Measurements from ENCODE around the gene GLS. TPM values are rescaled to one million over a fixed set of nuclear protein-coding genes. Genes with fewer than 3 reads are reported as not detected.

GLS gene
- total and polyA plus RNA-seq, 11 donors, result 19.1 to 94.5 (median 47.6) TPM

DNA sequence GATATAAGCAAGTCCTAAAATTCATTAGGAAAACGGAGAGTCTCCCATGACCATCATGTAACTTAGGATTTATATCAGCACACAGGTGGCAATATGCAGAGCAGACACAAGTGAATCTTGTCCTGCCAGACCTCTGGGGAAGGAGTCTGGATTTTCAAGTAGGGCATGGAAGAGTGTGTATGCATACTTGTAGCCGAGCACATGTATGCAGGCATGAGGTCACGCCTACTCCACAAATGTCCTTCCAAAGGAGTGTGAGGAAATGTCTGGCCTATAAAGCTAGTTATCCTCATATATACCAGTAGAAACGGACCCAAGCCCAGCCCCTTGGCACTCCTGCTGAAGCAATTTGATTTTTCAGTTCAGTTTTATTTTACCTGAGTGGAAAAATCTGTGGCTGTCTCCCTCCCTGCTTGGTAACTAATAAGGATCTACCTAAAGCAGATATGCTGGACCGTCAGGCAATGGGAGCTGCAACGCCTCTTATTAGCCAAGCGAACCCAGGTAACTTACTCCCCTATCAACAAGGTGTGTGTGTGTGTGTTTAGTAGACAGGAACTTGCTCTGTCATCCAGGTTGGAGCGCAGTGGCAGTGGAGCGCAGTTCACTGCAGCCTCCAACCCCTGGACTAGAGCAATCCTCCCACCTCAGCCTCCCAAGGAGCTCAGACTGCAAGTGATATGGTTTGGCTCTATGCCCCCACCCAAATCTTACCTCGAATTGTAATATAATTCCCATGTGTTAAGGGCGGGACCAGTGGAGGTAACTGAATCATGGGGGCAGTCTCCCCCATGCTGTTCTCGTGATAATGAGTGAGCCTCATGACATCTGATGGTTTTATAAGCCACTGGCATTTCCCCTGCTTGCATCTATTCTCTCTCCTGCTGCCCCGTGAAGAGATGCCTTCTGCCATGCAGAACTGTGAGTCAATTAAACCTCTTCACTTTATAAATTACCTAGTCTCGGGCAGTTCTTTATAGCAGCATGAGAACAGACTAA, 130.6 kb downstream of the GLS start:
- intact Hi-C loops (cut with DNase I), result loop anchor here in 1 of 10 donors (5.0 kb wide), 1 partner anchor 229 kb away; no protein-coding TSS in a partner anchor
- Histone ChIP-seq H3K27me3 (no peaks in the 10 kb centered on the region), H3K36me3 (peaks cover 0 to 69% (median 46%) of the 10 kb centered on the region in 9 donors), H3K27ac (peak overlapping the region in 1 of 12 donors; percentile 97), H3K4me3 (peak overlapping the region in 5 of 12 donors; percentile 3 to 94 (median 81)), H3K4me1 (peaks cover 0 to 84% (median 30%) of the 10 kb centered on the region in 12 donors), H3K9me3 (no peaks in the 10 kb centered on the region)
- no peak for TF ChIP-seq POLR2A (IDR thresholded peaks at IDR 0.05)
- TF ChIP-seq, protein P1, sequence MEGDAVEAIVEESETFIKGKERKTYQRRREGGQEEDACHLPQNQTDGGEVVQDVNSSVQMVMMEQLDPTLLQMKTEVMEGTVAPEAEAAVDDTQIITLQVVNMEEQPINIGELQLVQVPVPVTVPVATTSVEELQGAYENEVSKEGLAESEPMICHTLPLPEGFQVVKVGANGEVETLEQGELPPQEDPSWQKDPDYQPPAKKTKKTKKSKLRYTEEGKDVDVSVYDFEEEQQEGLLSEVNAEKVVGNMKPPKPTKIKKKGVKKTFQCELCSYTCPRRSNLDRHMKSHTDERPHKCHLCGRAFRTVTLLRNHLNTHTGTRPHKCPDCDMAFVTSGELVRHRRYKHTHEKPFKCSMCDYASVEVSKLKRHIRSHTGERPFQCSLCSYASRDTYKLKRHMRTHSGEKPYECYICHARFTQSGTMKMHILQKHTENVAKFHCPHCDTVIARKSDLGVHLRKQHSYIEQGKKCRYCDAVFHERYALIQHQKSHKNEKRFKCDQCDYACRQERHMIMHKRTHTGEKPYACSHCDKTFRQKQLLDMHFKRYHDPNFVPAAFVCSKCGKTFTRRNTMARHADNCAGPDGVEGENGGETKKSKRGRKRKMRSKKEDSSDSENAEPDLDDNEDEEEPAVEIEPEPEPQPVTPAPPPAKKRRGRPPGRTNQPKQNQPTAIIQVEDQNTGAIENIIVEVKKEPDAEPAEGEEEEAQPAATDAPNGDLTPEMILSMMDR (IDR thresholded peaks at IDR 0.05), result no peak
- DNase-seq (no peak), ATAC-seq (no peak)
- 83 to 86% (median 84%) methylated on average over 14 of the region's 14 CpGs for WGBS, 4 donors

DNA sequence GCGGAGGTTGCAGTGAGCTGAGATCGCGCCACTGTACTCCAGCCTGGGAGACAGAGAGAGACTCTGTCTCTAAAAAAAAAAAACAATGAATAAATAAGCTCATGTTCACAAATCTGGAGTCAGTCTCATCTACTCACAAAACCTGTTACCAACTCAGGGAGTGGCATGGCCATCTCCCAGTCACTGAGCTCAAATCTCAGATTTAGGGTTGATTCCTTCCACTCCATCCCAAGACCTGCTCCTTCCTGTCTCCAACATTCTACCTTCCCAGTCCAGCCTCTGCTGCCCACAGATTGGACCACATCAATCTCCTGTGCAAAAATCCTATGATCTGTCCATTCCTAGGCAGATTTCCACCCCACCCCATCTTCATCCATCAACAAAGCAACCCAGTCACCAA, 131.7 kb downstream of the GLS start:
- no peak for TF ChIP-seq POLR2A (IDR thresholded peaks at IDR 0.05)
- TF ChIP-seq, protein P1 (IDR thresholded peaks at IDR 0.05), result no peak
- ATAC-seq, result no peak
- 91 to 98% (median 95%) methylated on average over 3 of the region's 3 CpGs for WGBS, 4 donors
- H3K27me3 ChIP-seq, result no peaks in the 10 kb centered on the region
- H3K27ac ChIP-seq, result peak overlapping the region in 1 of 12 donors; percentile 97
- peak overlapping the region in 11 of 12 donors; percentile 72 to 94 (median 82) for H3K4me3 ChIP-seq
- DNase-seq, result no peak
- H3K36me3 ChIP-seq, result peaks cover 0 to 57% (median 34%) of the 10 kb centered on the region in 9 donors
- peaks cover 0 to 72% (median 30%) of the 10 kb centered on the region in 12 donors for H3K4me1 ChIP-seq
- H3K9me3 ChIP-seq, result no peaks in the 10 kb centered on the region
- intact Hi-C loops (cut with DNase I), result loop anchor here in 1 of 10 donors (5.0 kb wide), 1 partner anchor 230 kb away; no protein-coding TSS in a partner anchor

DNA sequence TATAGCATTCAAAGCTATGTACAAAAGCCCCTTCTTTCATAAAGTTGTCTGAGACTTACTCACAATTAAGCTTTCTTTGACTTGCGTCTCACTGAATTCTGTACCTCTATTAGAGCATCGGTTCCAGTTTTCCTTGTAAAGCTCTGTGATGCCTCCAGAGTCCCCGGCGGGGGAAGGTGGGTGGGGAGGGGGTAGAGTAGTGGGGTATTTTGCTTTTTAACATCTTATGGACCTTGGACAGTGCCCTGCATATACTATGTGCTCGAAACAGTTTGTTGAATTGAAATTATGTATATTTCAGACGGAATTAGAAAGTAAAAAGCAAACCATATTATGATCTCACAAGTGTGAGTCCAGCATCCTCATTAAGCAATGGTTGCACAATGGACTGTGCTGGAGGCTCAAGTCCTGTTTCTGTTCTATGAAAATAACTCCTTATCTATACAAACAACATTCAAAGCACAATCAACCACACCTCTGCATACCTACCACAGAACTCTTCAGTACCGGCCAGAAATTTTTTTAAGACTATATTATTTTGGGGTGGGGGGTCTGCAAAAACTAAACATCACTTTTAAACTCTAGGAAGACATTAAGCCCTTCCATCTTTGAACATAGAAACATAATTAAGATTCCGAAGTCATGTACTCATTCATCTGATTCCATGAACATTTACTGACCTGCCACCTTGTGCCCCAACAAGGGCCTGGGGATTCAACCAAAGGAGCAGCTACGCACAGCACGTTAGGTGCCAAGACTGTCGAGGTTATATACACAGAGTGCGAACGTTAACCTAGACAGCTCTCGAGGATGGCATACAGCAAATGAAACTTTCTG, 132.4 kb downstream of the GLS start:
- 26 to 33% (median 30%) methylated on average over 14 of the region's 14 CpGs for WGBS, 4 donors
- DNase-seq, result no peak
- H3K9me3 ChIP-seq, result no peaks in the 10 kb centered on the region
- peaks cover 0 to 69% (median 30%) of the 10 kb centered on the region in 12 donors for H3K4me1 ChIP-seq
- H3K27ac ChIP-seq, result peak overlapping the region; percentile 75 to 98 (median 90)
- TF ChIP-seq, protein P1 (IDR thresholded peaks at IDR 0.05), result no peak
- no peak for TF ChIP-seq POLR2A (IDR thresholded peaks at IDR 0.05)
- H3K4me3 ChIP-seq, result peak overlapping the region; percentile 72 to 94 (median 82)
- H3K27me3 ChIP-seq, result no peaks in the 10 kb centered on the region
- intact Hi-C loops (cut with DNase I), result loop anchor here in 1 of 10 donors (5.0 kb wide), 1 partner anchor 231 kb away; no protein-coding TSS in a partner anchor
- H3K36me3 ChIP-seq, result peaks cover 0 to 50% (median 27%) of the 10 kb centered on the region in 9 donors
- peak in 3 of 4 donors; percentile 3 to 12 (median 6) for ATAC-seq

Measured in heart left ventricle (tissue), 16 donors.